Astrocyte (in vitro differentiated cells and primary cell): ENCODE data around the gene ABTB2. TPM values are rescaled to one million over a fixed set of nuclear protein-coding genes. Genes with fewer than 3 reads are reported as not detected.
A peak's percentile ranks its signal among the peaks of the same experiment; 100 is the strongest.

Experiments
- DNase-seq: peaks from one replicate; pipeline ENCODE4 v3.0.0-alpha.2; 2010; ENCODE audit warnings: low read depth
- FAIRE-seq: peaks from 2 replicates; lab custom pipeline; 2011; peaks lifted over from hg19 to GRCh38; lab: Jason Lieb, UNC
- H2AFZ ChIP-seq: 2 replicates; pipeline ENCODE4 v1.6.0; 2012; ENCODE audit warnings: low read depth, low read length, inconsistent platforms
- H3K27ac ChIP-seq: 2 replicates; pipeline ENCODE4 v1.5.1; 2011; ENCODE audit warnings: low read depth, low read length, inconsistent platforms
- H3K27me3 ChIP-seq: 2 replicates; pipeline ENCODE4 v1.6.0; 2011; ENCODE audit warnings: low read length, inconsistent platforms; ENCODE audit not compliant: insufficient read depth
- H3K36me3 ChIP-seq: 2 replicates; pipeline ENCODE4 v1.5.1; 2011; ENCODE audit warnings: low read length, inconsistent platforms; ENCODE audit not compliant: insufficient read depth
- H3K4me1 ChIP-seq: 2 replicates; pipeline ENCODE4 v1.5.1; 2011; ENCODE audit warnings: low read length, inconsistent platforms; ENCODE audit not compliant: insufficient read depth
- H3K4me2 ChIP-seq: 2 replicates; pipeline ENCODE4 v1.6.0; 2012; ENCODE audit warnings: low read length, inconsistent platforms
- H3K4me3 ChIP-seq: 2 replicates; pipeline ENCODE4 v1.5.1; 2011; ENCODE audit warnings: low read depth, mild to moderate bottlenecking, low read length, inconsistent platforms; ENCODE audit not compliant: insufficient read depth
- H3K79me2 ChIP-seq: 2 replicates; pipeline ENCODE4 v1.6.0; 2012; ENCODE audit warnings: mild to moderate bottlenecking, low read length, inconsistent platforms; ENCODE audit not compliant: insufficient read depth
- H3K9ac ChIP-seq: 2 replicates; pipeline ENCODE4 v1.6.0; 2012; ENCODE audit warnings: mild to moderate bottlenecking, low read length, inconsistent platforms
- H3K9me3 ChIP-seq: 2 replicates; pipeline ENCODE4 v1.5.1; 2012; ENCODE audit warnings: low read depth, mild to moderate bottlenecking, low read length, inconsistent platforms; ENCODE audit not compliant: insufficient read depth
- H4K20me1 ChIP-seq: 2 replicates; pipeline ENCODE4 v1.6.0; 2012; ENCODE audit warnings: low read length, inconsistent platforms; ENCODE audit not compliant: insufficient read depth
- H3K27ac Mint-ChIP-seq: one replicate; pipeline ENCODE4 v1.8.0; 2021; ENCODE audit warnings: mild to moderate bottlenecking, mixed read lengths; ENCODE audit not compliant: unreplicated experiment
- H3K27me3 Mint-ChIP-seq: one replicate; pipeline ENCODE4 v1.8.0; 2021; ENCODE audit warnings: low read depth, mixed read lengths; ENCODE audit not compliant: unreplicated experiment
- H3K36me3 Mint-ChIP-seq: one replicate; pipeline ENCODE4 v1.8.0; 2021; ENCODE audit warnings: low read depth, mixed read lengths; ENCODE audit not compliant: unreplicated experiment
- H3K4me1 Mint-ChIP-seq: one replicate; pipeline ENCODE4 v1.8.0; 2021; ENCODE audit warnings: low read depth, mixed read lengths; ENCODE audit not compliant: unreplicated experiment
- H3K4me3 Mint-ChIP-seq: one replicate; pipeline ENCODE4 v1.8.0; 2021; ENCODE audit warnings: mild to moderate bottlenecking, moderate library complexity, mixed read lengths; ENCODE audit not compliant: unreplicated experiment
- H3K9me3 Mint-ChIP-seq: one replicate; pipeline ENCODE4 v1.8.0; 2021; ENCODE audit warnings: mild to moderate bottlenecking, mixed read lengths; ENCODE audit not compliant: unreplicated experiment
- CTCF ChIP-seq: IDR thresholded peaks from 2 replicates; pipeline ENCODE4 v1.5.1; 2011; ENCODE audit warnings: low read depth, mild to moderate bottlenecking, inconsistent platforms, low read length, moderate library complexity; ENCODE audit not compliant: insufficient read depth
- EZH2 ChIP-seq: IDR thresholded peaks from 2 replicates; pipeline ENCODE4 v1.6.1; 2012; ENCODE audit warnings: mild to moderate bottlenecking, low read length, inconsistent platforms; ENCODE audit not compliant: insufficient read depth
- total RNA-seq: library from RNA; stranded (reverse); gene quantifications from 2 replicates; pipeline ENCODE4 v1.2.1, GENCODE V29; 2021

ABTB2 gene
- total RNA-seq, 1 donor from 2014 or later: 14.1 TPM

DNA sequence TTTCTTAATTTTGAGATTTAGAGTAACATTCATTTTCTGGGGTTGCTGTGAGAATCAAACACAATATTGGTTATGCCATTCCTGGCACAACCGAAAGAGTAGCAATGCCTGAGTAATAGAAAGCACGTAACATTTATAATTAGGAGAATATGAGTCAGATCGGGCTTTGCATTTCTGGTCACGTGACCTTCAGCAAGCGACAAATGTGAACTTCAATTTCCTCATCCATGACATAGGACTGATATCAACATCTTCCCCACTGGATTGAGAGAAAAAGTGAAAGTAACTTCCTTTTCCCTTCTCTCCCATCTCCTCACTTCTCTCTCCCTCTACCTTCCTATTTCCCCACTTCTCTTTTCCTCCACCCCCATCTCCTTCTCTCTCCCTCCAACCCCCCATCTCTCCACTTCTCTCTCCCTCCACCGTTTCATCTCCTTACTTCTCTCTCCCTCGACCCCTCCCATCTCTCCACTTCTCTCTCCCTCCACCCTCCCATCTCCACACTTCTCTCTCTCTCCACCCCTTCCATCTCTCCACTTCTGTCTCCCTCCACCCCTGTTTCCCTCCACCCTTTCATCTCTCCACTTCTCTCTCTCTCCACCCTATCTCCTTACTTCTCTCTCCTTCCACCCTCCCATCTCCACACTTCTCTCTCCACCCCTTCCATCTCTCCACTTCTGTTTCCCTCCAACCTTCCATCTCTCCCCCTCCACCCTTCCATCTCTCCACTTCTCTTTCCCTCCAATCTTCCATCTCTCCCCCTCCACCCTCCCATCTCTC, 47.5 kb upstream of the ABTB2 start:
- Mint-ChIP-seq H3K27me3 (peaks cover 3% of the 10 kb centered on the region), H3K4me3 (no peak overlapping the region), H3K9me3 (peaks cover 3% of the 10 kb centered on the region), H3K36me3 (no peaks in the 10 kb centered on the region), H3K4me1 (no peaks in the 10 kb centered on the region), H3K27ac (no peak overlapping the region)
- DNase-seq (peak; percentile 45), FAIRE-seq (peak; percentile 5)
- Histone ChIP-seq H3K4me1 (no peaks in the 10 kb centered on the region), H3K4me2 (peak overlapping the region; percentile 71), H3K79me2 (no peaks in the 10 kb centered on the region), H3K4me3 (no peak overlapping the region), H3K9ac (no peak overlapping the region), H3K9me3 (no peaks in the 10 kb centered on the region), H2AFZ (peak overlapping the region; percentile 24), H3K36me3 (no peaks in the 10 kb centered on the region), H3K27ac (no peak overlapping the region), H3K27me3 (peaks cover 2% of the 10 kb centered on the region), H4K20me1 (no peaks in the 10 kb centered on the region)
- TF ChIP-seq EZH2 (no peak), CTCF (no peak)

DNA sequence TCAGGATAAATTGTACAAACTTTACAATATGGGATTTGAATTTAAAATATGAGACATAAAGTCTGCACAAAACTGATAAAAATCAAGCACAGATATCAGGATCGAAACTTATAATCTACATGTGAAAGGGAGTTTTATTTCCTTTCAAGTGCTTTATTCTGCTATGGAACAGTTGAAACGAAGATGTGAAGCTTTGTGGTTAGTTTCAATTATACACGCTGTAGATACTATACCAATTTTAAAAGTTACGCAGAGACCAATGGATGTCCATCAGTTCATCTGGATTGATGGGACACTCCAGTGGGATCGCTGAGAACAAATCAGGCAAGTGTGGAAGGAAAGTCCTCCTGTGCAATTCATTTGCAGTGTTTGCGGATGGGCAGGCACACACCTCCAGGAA, 46.5 kb upstream of the ABTB2 start:
- Histone ChIP-seq H3K9me3 (no peaks in the 10 kb centered on the region), H4K20me1 (no peaks in the 10 kb centered on the region), H2AFZ (no peak overlapping the region), H3K79me2 (no peaks in the 10 kb centered on the region), H3K4me1 (no peaks in the 10 kb centered on the region), H3K4me2 (no peak overlapping the region), H3K36me3 (no peaks in the 10 kb centered on the region), H3K27me3 (peaks cover 2% of the 10 kb centered on the region), H3K4me3 (no peak overlapping the region), H3K27ac (no peak overlapping the region), H3K9ac (no peak overlapping the region)
- Mint-ChIP-seq H3K4me3 (no peak overlapping the region), H3K27ac (no peak overlapping the region), H3K27me3 (peaks cover 3% of the 10 kb centered on the region), H3K9me3 (peaks cover 5% of the 10 kb centered on the region), H3K4me1 (no peaks in the 10 kb centered on the region), H3K36me3 (no peaks in the 10 kb centered on the region)
- FAIRE-seq (no peak), DNase-seq (no peak)
- no peak for TF ChIP-seq EZH2
- no peak for TF ChIP-seq CTCF

- Histone ChIP-seq H3K79me2 (no peaks in the 10 kb centered on the region), H2AFZ (no peak overlapping the region), H4K20me1 (no peaks in the 10 kb centered on the region), H3K36me3 (no peaks in the 10 kb centered on the region), H3K4me1 (no peaks in the 10 kb centered on the region), H3K27me3 (peaks cover 2% of the 10 kb centered on the region), H3K9me3 (no peaks in the 10 kb centered on the region), H3K4me2 (no peak overlapping the region), H3K4me3 (no peak overlapping the region), H3K9ac (no peak overlapping the region), H3K27ac (no peak overlapping the region)
- Mint-ChIP-seq H3K27me3 (peaks cover 3% of the 10 kb centered on the region), H3K4me1 (no peaks in the 10 kb centered on the region), H3K27ac (no peak overlapping the region), H3K9me3 (peaks cover 4% of the 10 kb centered on the region), H3K4me3 (no peak overlapping the region), H3K36me3 (no peaks in the 10 kb centered on the region)
- no peak for FAIRE-seq
- no peak for DNase-seq
- no peak for TF ChIP-seq EZH2
- no peak for TF ChIP-seq CTCF
Measured at GRCh38 chr11:34403431-34403830, 45.6 kb upstream of the ABTB2 start.
